SU-DHL-6 (cell line): Measurements from ENCODE around the gene CCDC7.

Source experiments
- CTCF ChIP-seq: fragments of 200-600 bp; sonication (generic); IDR thresholded peaks from one replicate; pipeline ENCODE4 v1.5.1; 2017; ENCODE audit warnings: antibody characterized with exemption, mild to moderate bottlenecking, low read length, moderate library complexity; ENCODE audit not compliant: insufficient read depth, poor library complexity, severe bottlenecking
- EZH2phosphoT487 ChIP-seq: fragments of 200-600 bp; sonication (generic), shearing (Covaris generic); conservative IDR thresholded peaks from 2 replicates; pipeline ENCODE4 v1.6.1; 2018; ENCODE audit warnings: mild to moderate bottlenecking, antibody characterized with exemption, low read length, moderate library complexity, mixed read lengths

- TF ChIP-seq CTCF: no peak
- no peak for TF ChIP-seq EZH2phosphoT487
Measured at GRCh38 chr10:32605787-32606186, 159.8 kb downstream of the CCDC7 start.
